HG03196 (cell line): ENCODE measurements around the gene ZNF487.
"Not testable (repeated sequence)": the region's sequence is repeated elsewhere in the genome, so short reads cannot be mapped to it uniquely, and the experiment has no call there.

Source experiments
- ATAC-seq: cut with Tn5 transposase; IDR thresholded peaks from one replicate; pipeline ENCODE4 v1.9.1; 2021; ENCODE audit not compliant: unreplicated experiment

Gene ZNF487

DNA sequence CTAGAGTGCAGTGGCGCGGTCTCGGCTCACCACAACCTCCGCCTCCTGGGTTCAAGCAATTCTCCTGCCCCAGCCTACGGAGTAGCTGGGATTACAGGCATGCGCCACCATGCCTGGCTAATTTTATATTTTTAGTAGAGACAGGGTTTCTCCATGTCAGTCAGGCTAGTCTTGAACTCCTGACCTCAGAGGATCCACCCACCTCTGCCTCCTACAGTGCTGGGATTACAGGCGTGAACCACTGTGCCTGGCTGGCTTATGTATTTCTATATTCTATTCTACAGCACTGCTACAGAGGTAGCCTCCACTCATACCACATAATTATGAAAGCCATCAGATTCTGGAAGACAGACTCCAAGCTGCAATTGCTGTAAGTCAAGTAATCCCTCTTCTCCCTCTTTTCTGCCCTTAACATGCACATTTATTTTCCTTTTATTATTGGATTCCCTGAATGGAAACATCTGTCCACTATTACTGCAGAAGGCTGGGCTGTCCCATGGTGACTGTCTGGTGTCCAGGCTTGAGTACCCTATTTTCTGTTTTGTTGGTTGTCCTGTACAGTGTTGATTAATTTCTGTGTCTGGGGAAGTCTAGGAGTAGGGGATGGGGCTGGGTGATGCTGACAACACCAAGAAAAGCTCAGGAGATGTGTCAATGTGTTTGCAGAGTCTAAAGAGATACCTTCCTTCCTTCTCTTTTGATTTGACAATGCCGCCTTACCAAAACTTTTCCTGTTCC lies 5.8 kb upstream of the ZNF487 start:
- ATAC-seq = no peak

DNA sequence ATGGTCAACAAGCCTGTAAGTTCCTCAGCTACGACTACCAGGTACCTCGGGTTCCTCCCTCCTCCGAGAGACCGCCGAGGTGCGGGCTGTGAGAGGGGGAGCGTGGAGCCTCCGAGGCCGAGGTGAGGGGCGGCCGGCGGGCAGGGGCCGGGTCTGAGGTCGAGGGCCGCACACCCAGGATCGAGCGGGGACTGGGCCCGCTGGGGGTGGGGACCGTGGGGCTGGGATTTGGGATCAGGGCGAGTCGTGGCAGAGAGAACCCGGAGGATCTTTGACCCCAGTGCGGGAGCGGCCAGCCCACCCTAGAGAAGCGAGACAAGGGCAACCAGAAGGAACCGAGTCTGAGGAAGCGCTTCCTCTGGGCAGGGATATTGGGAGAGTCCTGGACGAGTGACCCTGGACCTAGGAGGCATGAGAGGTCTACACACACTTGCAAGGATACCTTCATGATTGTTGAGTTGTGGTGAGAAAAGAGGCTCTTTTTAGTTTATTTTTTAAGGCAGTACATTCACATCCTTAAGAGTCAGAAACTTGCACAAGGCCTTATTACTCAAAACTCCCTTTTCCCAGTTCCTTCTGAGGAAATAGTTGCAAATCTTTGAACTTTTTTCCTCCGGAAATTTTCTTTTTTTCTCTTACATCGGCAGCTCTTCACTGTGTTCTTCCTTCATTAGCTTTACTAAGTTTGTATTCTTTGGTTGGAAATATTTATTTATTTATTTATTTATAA lies 395 bp downstream of the ZNF487 start:
- ATAC-seq = no peak

DNA sequence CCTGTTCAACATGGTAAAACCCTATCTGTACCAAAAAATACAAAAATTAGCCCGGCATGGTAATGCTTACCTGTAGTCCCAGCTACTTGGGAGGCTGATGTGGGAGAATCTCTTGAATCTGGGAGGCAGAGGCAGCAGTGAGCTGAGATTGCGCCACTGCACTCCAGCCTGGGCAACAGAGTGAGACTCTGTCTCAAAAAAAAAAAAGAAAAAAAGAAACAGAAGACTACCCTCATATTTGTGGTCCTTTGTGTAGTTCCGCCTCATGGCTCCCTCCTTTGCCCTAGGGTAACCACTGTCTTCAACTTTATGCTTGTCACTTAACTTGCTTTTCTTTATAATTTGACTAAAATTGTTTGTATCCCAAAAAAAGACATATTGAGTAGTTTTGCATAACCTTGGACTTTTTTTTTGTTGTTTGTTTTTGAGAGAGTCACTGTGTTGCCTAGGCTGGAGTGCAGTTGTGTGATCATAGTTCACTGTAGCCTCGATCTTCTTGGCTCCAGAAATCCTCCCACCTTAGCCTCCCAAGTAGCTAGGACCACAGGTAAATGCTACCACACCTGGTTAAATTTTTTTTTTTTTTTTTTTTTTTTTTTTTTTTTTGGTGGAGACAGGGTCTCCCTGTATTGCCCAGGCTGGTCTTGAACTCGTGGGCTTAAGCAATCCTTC lies 3.7 kb downstream of the ZNF487 start:
- ATAC-seq = no peak

DNA sequence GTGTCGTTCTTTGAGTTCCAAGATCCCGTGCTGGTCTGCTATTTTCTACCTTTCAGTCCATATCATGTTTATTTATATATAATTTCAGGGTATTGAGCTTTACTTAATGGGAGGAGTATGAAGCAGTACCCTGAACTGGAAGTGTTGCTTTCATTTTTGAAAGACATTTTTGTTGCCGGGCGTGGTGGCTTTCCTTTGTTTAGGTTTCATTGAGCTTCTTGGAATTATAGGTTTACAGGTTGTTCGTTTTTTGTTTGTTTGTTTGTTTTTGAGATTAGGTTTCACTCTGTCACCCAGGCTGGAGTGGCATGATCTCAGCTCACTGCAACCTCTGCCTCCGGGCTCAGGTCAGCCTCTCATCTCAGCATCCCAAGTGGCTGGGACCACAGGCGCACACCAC lies 7.4 kb downstream of the ZNF487 start:
- no peak for ATAC-seq

DNA sequence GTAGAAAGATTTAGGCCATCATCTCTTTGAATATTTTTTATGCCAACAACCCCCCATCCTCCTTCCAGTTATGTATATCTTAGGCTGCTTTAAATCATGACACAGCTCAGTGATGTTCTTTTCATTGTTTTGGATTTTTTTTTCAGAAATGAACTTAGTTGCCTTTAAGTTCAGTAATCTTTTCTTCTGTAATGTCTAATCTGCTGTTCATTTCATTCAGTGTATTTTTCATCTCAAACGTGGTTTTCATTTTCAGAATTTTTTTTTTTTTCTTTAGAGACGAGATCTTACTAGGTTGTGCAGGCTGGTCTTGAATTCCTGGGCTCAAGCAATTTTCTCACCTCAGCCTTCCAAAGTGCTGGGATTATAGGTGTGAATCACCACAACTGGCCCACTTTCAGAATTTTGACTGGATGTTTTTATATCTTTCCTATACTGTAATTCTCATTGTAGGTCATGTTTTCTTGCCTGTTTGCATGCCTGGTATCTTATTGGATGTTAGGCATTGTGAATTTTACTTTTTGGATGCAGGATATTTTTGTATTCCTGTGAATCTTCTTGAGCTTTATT lies 8.1 kb downstream of the ZNF487 start:
- no peak for ATAC-seq

DNA sequence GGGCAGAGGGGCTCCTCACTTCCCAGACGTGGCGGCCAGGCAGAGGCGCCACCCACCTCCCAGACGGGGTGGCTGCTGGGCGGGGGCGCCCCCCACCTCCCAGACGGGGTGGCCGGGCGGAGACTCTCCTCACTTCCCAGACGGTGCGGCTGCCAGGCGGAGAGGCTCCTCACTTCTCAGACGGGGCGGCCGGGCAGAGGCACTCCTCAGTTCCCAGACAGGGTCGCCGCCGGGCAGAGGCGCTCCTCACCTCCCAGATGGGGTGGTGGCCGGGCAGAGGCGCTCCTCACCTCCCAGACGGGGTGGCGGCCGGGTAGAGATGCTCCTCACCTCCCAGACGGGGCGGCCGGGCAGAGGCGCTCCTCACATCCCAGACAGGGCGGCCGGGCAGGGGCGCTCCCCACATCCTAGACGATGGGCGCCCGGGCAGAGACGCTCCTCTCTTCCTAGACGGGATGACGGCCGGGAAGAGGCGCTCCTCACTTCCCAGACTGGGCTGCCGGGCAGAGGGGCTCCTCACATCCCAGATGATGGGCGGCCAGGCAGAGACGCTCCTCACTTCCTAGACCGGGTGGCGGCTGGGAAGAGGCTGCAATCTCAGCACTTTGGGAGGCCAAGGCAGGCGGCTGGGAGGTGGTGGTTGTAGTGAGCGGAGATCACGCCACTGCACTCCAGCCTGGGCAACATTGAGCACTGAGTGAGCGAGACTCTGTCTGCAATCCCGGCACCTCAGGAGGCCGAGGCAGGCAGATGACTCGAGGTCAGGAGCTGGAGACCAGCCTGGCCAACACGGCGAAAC lies 9.5 kb downstream of the ZNF487 start:
- not testable (repeated sequence) for ATAC-seq

DNA sequence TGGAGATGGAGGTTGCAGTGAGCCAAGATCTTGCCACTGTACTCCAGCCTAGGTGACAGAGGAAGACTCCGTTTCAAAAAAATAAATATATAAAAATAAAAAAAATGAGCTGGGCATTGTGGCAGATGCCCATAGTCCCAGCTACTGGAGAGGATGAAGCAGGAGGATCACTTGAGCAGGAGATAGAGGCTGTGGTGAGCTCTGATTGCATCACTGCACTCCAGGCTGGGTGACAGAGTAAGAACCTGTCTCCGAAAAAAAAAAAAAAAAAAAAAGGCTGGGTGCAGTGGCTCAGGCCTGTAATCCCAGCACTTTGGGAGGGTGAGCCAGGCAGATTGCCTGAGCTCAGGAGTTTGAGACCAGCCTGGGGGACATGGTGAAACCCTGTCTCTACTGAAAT lies 11.8 kb downstream of the ZNF487 start:
- no peak for ATAC-seq

DNA sequence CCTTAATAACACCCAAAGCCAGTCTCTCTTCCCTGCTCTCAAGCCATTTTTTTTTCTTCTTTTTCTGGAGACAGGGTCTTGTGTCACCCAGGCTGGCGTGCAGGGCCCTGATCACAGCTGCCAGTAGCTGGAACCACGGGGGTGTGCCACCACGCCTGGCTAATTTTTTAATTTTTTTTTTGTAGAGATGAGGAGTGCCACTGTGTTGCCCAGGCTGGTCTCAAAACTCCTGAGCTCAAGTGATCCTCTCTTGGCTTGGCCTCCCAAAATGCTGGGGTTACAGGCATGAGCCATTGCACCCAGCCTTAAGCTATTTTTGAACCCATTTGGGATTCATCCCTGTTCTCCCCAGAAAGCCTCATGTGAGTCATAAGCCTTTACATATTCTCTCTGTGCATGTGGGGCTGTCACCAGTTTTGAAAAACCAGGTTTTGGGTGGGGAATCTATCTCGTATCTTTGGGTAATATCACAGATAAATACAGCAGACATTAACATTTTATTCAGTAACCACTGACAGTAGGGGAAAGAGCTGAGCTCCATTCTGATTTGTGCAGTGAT lies 15.5 kb downstream of the ZNF487 start:
- ATAC-seq = no peak

DNA sequence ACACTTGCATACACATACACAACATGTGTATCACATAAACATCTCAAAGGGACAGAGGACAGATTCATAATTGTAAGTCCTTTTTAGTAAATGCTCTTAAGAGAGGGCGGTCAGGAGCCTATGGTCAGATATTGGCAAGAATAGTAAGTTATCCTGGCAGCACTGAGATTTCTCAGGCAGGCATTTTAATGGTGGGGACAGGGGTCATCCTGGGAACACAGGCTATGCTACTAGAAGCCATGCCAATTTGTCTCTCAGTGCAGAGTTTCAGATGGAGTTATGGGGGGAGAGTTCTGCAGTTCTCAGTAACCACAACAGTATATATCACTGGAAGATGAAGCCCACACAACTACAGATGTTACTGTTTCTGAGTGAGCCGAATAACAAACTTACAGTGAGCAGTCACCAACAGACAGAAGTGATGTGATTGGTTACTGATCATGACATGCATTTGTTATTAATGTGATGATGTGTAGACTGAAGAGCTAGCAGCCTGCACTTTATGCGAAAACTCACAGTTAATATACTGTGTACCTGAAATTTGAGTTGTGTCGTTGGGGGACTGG lies 16.4 kb downstream of the ZNF487 start:
- ATAC-seq = no peak

DNA sequence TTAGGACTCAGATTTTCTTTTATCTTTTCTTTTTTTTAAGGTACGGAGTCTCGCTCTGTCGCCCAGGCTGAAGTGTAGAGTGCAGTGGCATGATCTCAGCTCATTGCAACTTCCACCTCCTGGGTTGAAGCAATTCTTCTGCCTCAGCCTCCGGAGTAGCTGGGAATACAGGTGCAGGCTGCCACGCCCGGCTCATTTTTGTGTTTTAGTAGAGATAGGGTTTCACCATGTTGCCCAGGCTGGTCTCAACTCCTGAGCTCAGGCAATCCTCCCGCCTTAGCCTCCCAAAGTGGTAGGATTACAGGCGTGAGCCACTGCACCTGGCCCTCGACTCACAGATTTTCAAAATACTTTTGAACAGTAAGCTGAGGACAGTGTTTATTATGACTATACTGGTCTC lies 17.1 kb downstream of the ZNF487 start:
- not testable (repeated sequence) for ATAC-seq

DNA sequence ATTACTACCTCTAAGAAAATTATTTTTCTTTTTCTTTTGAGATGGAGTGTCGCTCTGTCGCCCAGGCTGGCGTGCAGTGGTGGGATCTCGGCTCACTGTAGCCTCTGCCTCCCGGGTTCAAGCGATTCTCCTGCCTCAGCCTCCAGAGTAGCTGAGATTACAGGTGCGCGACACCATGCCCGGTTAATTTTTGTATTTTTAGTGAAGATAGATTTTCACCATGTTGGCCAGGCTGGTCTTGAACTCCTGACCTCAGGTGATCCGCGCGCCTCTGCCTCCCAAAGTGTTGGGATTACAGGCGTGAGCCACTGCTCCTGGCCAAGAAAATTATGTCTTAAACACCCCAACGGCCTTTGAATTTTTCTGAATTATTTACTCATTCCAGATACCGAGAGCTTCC lies 19.6 kb downstream of the ZNF487 start:
- not testable (repeated sequence) for ATAC-seq

DNA sequence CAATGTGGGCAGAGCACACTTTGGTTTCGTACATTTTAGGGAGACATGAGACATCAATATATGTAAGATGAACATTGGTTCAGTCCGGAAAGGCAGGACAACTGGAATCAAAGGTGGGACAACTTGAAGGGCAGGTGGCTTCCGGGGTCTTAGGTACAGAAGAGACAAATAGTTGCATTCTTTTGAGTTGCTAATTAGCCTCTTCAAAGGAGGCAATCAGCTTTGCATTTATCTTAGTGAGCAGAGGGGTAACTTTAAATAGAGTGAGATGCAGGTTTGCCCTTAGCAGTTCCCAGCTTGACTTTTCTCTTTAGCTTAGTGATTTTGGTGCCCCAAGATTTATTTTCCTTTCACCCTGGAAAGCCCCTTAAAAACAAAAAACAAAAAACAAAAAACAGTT lies 21.3 kb downstream of the ZNF487 start:
- ATAC-seq = no peak

DNA sequence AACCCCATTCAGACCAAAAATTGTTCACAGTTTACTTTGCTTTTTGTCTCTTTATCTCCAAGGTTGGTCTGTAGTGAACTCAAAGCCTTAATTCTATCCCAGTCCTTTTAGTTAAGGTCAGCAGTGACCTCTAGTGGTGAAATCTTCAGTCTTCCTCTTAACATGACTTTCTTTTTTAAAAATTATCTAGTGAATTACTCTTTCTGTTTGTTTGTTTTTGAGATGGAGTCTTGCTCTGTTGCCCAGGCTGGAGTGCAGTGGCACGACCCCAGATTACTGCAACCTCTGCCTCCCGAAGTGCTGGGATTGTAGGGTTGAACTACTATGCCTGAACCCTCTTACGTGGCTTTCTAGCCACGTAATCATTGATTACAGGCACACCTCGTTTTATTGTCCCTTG lies 25.0 kb downstream of the ZNF487 start:
- no peak for ATAC-seq

DNA sequence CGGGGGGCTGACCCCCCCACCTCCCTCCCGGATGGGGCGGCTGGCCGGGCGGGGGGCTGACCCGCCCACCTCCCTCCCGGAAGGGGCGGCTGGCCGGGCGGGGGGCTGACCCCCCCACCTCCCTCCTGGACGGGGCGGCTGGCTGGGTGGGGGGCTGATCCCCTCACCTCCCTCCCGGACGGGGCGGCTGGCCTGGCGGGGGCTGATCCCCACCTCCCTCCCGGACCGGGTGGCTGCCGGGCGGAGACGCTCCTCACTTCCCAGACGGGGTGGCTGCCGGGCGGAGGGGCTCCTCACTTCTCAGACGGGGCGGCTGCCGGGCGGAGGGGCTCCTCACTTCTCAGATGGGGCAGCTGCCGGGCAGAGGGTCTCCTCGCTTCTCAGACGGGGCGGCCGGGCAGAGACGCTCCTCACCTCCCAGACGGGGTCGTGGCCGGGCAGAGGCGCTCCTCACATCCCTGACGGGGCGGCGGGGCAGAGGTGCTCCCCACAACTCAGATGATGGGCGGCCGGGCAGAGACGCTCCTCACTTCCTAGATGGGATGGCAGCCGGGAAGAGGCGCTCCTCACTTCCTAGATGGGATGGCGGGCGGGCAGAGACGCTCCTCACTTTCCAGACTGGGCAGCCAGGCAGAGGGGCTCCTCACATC lies 28.3 kb downstream of the ZNF487 start:
- ATAC-seq = not testable (repeated sequence)

DNA sequence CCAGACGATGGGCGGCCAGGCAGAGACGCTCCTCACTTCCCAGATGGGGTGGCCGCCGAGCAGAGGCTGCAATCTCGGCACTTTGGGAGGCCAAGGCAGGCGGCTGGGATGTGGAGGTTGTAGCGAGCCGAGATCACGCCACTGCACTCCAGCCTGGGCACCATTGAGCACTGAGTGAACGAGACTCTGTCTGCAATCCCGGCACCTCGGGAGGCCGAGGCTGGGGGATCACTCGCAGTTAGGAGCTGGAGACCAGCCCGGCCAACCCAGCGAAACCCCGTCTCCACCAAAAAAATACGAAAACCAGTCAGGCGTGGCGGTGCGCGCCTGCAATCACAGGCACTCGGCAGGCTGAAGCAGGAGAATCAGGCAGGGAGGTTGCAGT lies 28.8 kb downstream of the ZNF487 start:
- not testable (repeated sequence) for ATAC-seq

DNA sequence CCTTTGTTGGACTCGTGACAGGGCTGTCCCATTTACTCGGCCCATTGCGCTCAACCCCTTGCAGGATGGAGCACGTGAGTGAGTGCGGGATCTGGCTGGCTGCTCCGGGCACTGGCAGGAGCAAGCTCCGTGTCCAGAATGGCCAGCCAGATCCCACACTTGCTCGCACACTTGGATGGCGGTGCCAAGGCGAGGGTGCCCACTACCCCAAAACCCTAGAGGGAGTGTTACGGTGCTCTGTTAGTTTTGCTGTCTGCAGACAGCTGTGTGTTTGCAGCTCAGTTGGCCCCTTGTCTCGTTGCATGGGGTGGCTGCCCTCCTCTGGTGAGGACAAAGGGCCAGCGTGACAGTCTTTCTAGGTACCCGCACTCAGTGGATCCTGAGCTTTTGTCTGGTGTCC lies 34.2 kb downstream of the ZNF487 start:
- no peak for ATAC-seq

DNA sequence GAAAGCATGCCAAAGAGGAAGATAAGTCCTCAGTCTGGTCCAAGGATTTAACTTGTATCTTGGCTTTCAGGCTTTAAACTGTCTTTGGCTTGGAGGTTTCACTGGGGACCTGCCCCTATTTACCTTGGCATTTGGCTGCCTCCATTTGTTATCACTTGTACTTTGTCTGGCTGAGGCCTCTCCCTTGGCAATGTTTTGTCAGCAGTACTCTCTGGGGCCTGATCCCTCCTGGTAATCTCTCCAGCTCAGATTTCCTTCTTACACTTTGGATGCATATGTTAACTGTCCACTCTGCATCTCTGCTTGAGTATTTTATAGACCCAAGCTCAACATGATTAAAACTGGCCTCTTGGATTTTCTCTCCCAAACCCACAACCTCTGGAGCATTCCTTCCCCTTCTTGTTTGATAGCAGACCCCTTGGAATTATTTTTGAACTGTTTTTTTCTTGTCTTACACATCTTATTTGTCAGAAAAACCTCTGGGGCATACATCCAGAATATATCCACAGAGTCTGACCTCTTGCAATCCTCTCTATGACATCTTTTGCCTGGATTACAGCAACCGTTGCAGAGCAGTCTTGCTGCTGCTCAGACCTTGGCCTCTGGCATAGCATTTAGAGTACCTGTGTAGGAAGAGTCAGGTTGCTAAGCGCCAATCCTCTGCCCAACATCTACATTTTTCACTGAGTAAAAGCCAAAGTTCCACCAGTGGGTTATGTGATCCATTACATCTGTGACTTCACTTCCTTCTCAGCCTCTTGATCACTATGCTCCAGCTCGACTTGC lies 35.2 kb downstream of the ZNF487 start:
- no peak for ATAC-seq

DNA sequence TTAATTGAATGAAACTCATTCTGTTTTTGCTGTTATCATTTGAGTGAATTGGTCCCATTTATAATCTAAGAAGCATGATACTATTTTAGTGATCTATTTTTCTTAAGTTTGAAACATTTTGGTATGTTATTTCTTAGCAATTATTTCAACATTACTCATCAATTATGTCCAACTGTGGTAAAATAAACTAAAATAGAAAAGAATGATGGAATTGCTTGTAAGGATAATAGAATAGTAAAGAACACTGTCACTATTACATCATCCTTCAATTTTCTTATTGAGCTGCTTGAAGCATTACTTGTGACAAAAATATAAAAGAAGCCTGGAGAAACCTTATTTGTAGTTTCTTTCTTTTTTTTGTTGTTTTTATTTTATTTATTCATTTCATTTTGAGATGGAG lies 42.4 kb downstream of the ZNF487 start:
- ATAC-seq = no peak
